Esophagus muscularis mucosa (tissue), 3 donors: Measurements from ENCODE around the gene RAB10.

Source experiments
- CTCF ChIP-seq, 3 experiments: fragments of 200-600 bp in 2 of 3; fragments of 450-650 bp in 1 of 3; sonication (generic) in 2 of 3; IDR thresholded peaks; one replicate each; pipeline ENCODE4 v1.5.1; 2017 to 2019; ENCODE audit warnings: antibody characterized with exemption in 3 of 3, mild to moderate bottlenecking in 2 of 3, moderate library complexity in 1 of 3
- POLR2A ChIP-seq: fragments of 450-650 bp; IDR thresholded peaks from one replicate; pipeline ENCODE4 v1.6.1; 2017; ENCODE audit warnings: antibody characterized with exemption, moderate library complexity, mild to moderate bottlenecking, low read depth
- POLR2AphosphoS5 ChIP-seq, 2 donors: sonication (generic); formaldehyde crosslinking; IDR thresholded peaks; one replicate each; pipeline ENCODE4 v1.6.1; 2017; ENCODE audit warnings: antibody characterized with exemption in 2 of 2

DNA sequence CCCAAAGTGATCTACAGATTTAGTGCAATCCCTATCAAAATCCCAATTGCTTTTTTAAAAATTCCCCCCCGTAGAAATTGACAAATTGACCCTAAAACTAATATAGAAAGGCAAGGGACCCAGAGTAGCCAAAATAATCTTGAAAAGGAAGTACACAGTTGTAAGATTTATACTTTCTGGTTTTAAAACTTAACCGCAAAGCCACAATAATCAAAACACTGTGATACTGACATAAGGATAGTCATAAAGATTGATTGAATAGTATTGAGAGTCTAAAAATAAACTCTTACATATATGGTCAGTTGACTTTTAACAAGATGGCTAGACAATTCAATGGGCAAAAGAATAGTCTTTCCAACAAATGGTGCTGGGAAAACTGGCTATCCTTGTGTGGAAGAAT lies 80.3 kb downstream of the RAB10 start:
- TF ChIP-seq CTCF (IDR thresholded peaks at IDR 0.05): no peak
- TF ChIP-seq POLR2AphosphoS5 (IDR thresholded peaks at IDR 0.05): no peak
- TF ChIP-seq POLR2A: no peak
